HG03432 (cell line): ENCODE data around the gene XYLT1.

Source experiments
- ATAC-seq: cut with Tn5 transposase; IDR thresholded peaks from one replicate; pipeline ENCODE4 v1.9.1; 2021; ENCODE audit warnings: mild to moderate bottlenecking, moderate library complexity; ENCODE audit not compliant: unreplicated experiment

Gene XYLT1

DNA sequence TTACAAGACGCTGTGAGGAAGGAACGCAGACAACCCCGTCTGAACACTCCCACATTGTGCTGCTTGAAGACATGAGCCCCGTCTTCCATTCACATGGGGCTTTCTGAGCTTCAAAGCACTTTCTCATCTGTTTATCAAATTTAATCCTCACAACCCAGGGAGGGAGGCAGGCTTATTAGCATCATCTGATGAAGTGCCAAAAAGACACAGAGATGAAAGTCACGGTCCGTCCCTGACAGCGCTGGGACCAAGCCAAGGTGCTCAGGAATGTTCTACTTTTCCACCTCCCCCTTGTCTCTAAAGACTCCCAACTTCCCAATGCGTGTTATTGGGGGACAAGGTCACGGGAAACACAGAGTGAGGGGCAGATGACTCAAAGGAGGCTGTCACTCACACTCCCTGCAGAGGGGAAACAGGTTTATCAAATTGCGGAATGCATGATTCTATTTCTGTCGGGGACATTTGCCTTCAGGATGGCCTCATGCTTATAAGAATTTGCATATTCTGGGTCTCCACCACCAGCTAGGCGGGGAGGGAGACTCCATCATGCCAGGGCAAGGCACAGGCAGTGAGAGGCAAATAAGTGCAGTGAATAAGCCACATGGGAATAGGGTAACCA lies 10.7 kb downstream of the XYLT1 start:
- ATAC-seq, result peak; percentile 74

DNA sequence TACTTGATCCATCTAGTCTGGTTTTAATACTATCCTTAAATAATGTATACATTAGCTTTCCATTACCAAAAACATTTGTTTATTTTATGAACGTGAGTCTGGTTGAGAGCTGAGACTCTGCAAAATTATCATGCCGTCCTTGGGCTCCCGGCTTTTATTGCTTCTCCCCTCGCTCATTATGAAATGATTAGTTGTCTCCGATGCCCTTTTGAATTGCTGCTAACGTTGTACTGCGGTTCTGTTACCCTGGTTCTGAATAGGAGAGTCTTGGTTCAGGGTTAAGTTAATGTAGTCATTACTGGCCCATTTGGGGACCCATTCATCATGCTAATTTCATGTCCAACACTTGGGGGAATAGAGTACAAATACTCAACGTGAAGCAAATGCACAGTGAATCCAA lies 12.8 kb downstream of the XYLT1 start:
- no peak for ATAC-seq

DNA sequence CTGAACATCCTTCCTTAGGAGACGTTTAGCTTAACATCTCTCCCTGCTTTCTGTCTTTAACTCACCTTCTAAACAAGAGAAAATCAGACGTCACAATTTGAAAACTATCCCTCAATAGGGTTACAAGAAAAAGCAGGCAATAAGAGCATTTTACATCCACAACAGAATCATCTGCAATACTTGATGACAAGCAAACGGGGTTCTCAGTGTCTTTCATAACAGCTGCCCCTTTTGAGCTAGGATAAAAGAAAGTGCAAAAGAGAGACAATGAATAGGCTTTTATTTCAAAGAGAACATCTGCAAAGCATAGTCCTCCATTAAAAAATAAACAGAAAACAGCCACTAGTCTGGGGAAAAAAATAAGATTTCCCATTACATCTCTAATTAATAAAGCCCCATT lies 13.2 kb downstream of the XYLT1 start:
- no peak for ATAC-seq

DNA sequence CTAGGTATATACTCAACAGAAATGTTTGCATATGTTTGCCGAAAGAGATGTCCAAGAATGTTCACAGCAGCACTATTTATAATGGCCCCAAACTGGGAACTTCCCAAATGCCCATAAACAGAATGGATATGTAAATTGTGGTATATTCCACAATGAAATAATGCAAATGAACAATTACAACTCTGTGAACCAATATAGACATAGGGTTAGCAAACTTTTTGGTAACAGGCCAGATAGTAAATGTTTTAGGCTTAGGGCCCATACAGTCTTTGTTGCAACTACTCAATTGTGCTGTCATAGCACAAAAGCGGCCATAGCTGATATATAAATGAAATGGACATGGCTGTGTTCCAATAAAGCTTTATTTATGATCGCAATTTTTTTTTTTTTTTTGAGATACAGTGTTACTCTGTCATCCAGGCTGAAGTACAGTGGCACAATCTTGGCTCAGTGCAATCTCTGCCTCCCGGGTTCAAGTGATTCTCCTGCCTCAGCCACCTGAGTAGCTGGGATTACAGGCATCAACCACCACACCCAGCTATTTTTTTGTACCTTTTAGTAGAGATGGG lies 16.5 kb downstream of the XYLT1 start:
- no peak for ATAC-seq

DNA sequence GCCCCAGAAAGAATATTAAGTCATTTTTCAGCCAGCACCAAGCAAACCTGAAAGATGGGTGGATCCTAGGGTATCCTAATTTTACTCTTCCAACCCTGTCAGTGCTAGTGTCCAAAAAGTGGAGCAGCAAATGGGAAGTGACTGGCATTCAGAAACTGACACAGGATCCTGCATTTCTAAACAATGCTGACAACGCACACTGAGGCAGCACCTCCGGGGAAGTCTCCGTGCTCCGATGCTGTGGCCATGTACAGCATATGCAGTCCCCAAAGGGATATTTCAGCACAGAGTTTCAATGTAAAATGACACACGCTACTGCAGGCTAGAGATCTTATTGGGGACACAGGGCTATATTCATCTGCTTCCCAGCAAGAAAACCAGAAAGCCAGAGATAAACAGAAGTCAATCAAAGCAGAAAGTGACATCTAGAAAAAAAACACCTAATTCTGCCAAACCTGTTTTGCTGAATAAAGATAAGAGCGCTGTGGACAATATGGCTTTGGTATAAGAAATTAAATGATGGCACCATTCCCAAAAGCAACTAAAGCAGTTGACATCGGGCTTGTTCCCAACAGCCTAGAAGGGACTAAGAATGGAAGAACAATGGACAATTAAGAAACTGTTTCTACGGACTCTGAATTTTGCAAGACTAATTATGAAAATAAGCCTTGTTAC lies 17.3 kb downstream of the XYLT1 start:
- ATAC-seq, result no peak

DNA sequence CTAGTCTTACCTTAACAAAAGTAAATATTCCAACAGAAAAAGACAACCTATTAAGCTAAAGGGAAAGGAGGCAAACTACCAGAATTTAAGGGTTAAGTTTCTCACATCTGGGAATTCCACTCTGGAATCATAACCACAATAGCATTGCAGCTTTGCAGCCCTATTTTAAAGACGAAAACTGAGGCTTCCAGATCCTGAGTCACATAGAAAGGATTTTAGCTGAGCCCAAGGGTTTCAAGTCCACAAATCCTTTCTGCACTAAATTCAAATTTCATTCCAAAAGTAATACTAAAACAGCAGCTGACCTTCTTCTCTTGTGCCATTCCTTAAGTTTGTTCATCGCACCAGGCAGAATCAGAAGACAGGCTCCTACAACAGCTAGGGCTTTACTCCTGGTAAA lies 17.8 kb downstream of the XYLT1 start:
- no peak for ATAC-seq

DNA sequence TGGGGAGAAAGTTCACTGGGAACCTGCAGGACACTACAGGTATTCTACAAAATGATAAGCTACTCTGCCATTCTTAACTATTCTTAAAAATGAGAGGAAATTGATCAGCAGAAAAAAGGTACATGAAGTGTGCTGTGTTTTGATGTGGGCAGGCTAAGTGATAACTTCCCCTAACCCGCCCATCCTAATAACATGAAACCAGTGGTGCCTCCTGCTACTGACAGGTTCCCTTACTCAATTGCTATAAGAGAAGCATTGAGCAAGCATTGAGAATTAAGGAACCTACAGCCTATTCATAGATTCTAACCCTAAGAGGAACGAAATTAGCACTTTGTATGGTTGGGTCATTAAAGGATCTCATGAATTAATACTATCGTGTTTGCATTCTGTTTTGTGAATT lies 18.9 kb downstream of the XYLT1 start:
- no peak for ATAC-seq

DNA sequence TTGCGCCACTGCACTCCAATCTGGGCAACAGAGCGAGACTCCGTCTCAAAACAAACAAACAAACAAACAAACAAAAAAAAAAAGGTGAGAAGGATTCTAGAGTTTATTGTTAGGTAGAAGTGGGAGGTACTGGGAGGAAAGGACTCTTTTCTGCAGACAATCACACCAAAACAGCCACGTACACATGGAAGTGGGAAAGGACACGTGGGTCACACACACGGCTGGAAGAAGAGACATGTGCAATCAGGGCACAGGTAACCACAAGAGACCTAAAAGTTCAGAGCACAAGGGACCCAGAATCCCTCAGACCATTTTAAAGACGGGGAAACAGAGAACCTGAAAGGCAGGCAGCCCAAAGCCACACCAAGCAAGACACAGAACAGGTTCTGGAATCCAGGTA lies 20.5 kb downstream of the XYLT1 start:
- no peak for ATAC-seq

DNA sequence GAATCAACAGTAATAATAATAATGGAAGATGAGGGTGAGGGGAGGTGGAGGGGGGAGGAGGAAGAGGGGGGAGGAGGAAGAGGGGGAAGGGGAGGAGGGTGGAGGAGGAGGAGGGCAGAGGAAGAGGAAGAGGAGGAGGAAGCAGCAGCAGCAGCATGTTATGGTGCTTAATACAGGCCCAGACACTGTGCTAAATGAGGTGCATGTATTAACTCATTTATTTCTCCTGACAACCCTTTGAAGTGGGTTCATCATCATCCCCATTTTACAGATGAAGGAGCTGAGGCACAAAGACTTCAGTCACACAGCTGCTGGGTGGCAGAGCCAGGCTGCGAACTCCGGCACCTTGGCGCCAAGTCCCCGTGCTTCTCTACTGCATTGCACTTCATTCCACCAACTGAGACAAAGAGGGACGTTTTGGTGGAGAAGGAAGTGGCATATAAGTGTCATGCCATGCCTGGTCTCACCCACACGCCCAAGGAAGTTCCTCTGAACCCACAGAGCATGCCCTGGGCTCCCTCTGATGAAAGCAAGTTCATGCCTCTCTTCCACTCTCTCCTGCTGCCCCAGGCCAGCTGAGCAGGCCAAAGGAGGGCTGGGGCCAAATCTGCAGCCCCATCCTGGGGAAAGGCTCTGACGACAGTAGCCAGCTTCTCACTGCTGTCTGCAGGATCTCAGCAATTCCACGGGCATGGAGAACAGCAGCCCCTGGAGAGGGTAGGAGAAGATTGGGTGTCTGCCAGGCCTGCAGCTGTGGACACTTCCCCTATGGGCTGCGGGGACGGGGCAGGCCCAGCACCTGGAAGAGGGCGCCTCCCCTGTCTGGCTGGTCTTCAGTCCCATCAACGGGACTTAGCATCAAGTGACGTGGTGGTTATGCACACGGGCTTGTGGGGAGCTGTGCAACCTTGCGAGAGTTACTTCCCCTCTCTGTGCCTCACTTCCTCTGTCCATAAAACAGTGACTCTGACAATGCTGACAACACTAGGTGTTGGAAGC lies 21.8 kb downstream of the XYLT1 start:
- ATAC-seq, result no peak

DNA sequence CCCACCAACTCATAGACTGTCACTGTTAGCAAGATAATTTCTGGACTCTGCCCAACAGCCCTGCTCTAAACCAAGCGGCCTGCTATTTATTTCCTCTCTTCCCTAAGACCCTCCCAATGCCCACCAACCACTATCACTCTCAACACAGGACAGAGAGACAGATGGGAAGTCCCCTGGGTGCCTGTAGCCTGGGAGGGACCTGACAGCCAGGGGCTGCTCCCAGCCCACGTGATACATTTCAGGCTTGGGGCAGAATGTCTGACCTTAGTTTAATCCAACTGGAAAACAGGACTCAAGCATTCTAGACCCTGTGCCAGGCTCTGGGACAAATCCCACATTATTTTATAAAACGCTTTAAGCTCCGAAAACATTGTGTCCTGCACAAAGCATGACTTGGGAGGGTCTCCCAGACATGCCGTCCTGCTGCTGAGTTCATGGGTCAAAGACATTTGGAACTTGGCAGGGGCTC lies 23.6 kb downstream of the XYLT1 start:
- ATAC-seq, result no peak

DNA sequence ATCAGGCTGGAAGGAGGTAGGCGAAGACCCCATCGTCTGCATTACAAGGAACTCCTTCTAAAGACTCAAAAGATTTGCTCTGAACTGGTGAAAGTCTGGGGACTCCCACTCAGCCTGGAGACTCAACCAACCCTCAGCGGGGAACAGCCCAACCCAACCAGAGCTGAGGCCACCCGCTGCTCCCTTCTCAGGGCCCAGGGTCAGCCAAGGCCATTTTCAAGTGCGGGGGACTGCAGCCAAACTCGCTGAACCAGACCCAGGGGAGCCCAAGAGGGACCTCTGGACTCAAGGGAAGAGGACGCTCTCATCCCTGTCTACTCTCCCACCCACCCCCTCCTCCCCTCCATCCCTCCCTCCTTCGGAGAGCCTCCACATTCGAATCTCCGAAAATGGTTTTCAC lies 24.1 kb downstream of the XYLT1 start:
- ATAC-seq, result no peak

DNA sequence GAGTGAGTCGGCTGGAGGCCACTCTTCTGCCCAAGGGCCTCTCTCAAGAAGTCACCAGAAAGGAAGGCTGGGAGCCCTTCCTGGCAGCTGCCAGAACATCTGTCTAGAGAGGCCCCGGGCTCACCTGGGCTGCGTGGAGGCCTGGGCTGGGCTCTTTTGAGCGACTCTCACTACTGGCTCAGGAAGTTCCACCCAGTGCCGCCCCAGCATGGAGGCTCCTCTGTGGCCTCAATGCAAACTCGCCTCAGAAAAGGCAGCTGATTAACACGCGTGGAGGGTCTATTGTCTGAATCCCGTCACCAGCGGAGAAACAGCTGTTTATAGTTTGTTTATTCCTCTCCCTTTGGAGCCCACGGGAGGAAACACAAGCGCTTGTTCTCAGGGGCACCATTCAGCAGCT lies 25.3 kb downstream of the XYLT1 start:
- no peak for ATAC-seq

DNA sequence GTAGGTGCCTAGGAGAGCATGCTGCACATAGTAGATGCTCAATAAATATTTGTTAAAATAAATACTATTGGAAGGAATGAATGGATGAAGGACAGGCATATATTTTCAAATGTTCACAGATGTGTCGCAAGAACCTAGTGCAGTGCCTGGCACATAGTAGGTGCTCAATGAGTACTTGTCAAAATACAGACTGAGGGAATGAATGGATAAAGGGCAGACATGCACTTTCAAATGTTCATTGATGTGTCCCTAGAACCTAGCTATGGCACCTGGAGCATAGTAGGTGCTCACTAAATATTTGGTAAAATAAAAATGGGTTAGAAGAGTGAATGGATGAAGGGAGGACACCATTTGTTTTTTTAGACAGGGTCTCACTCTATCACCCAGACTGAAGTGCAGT lies 26.1 kb downstream of the XYLT1 start:
- no peak for ATAC-seq

DNA sequence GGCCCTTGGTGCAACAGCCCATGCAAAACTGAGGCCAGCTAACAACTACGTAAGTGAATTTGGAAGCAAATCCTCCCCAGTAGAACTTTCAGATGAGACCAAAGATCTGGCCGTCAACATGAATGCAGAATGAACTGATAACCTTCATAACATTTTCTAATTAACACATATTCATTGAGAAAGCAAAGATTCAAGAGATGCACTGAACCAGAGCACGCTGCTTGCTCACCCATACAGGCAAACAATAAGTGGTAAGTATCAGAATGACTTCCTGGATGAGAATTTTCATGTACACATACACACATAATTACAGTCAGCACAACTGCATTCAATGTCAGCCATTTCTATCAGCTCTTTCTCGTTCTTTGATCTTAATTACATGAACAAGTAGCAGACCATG lies 30.6 kb downstream of the XYLT1 start:
- ATAC-seq, result no peak

DNA sequence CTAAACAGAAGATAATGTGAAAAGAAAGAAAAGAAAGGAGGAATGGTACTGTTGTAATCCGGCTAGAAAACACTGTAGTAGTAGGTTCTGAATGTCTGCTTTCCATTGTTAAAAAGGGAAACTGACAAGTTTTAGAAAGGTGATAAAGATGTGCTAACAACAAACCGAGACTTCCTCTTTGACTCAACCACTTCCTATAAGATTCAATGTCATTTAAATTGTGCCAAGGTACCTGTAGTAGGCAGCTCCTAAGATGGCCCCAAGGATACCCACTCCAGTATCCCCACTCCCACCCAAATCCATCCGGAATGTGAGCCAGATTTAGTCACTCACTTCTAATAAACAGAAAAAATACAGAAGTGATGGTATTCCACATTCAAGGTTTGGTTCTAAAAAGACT lies 31.2 kb downstream of the XYLT1 start:
- no peak for ATAC-seq

DNA sequence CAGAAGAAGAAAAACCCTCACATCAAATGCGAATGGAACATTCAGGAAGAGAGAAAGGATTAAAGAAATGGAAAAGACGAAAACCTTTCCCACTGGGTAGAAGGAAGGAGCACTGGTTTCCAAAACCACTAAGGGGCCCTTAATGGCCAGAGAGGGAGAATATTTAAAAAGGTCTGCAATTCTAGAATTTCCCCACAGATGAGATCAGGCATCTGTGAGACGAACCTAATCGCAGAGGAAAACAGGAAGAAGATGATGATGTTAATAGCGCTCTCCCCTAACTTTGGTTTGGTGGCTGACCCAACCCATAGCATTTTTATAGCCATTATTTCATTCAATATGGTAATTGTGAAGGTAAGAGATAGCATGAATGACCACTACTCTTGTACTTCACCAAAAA lies 32.8 kb downstream of the XYLT1 start:
- no peak for ATAC-seq

DNA sequence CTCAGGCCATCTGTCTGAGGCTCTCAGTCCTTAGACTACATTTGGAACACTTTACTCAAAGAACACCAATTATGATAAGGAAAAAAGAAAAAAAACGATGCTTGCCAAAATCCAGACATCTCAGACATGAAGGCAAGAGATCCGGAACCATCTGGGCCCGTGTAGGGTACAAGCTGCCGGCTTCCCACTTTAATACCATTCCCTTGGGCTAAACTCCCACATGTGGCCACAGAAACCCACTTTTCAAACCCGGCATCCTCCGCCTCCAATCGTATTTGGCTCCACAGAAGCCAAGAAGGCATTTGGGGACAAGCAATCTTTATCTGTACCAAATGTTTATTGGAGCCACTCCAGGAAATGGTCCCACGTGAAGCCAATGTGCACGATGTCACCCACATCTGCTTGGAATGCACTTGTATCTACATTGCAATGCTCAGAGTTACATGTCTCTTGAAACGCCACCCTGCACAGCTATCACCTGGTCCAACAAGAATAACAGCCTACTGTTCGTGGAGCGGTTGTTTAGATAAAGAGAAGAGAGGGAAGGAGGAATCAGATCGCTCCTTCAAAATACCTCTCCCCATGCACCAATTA lies 33.5 kb downstream of the XYLT1 start:
- ATAC-seq, result no peak

DNA sequence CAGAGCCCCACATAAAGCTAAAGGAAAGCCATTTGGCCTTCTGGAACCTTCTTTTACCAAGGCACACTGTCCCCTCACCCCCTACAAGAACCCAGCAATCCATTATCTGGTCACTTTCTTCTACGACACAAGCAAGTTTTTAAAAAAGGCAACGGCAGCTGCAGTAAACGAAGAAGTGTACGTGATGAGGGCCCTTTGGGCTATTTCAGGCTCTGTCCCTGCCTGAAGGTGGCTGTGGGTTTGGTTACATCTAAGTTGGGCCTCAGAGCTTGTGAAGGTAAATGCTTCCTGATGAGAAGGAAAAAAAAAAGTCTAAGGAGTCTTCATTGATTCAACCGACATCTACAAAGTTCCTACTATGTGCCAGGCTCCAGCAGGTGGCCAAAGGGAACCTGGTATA lies 35.4 kb downstream of the XYLT1 start:
- no peak for ATAC-seq

DNA sequence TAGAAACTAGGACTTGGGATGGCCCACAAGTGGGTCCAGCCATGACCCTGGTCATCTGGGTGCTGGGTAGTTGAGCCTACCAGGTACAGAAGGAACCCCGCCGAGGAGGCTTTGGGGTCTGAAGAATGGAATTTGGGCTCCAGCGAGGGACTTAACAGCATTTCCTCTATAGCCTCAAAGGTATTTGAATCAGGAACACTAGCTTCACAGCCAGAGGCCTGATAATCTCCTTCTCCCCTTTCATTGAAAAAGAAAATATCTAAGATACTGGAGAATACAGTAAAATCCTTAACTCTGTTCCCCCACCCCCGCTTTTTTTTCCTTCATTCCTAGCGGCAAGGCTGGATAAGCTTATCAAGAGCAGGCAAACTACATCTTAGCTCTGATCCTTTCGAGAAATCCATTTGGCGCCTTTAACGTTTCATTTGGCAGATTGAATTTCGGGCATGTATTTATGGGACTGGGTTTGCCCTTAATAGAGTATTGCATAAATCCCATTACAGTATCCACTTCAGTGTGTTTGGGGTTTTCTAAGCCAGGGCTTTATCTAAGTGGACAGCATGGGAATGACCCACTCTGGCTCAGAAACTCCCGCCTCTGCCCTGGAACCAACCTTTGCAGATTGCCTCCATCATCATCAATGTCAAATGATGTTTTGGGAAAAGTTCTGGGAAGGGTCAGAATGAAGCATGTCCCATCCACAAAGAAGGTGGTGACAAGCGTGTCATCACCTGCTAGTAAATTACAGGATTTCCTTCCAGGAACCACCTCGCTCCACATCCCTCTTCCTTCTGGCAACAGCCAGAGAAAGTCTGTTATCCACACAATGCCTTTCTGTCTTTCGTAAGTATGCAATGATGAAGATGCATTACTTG lies 36.9 kb downstream of the XYLT1 start:
- no peak for ATAC-seq
